Measurements from ENCODE around the gene MUC15.

MUC15 gene

GRCh38 chr11:26558190-26558589 lies 13.9 kb downstream of the MUC15 start:
- ATAC-seq: no peak
- no peak for TF ChIP-seq POU6F1 (CRISPR knock-in tag; IDR thresholded peaks at IDR 0.05; ENCODE audit: borderline replicate concordance, low read depth)
- no peak for TF ChIP-seq GLIS3 (CRISPR knock-in tag; IDR thresholded peaks at IDR 0.05)
- TF ChIP-seq OSR1 (CRISPR knock-in tag; IDR thresholded peaks at IDR 0.05): no peak
- no peak for TF ChIP-seq CREB5 (CRISPR knock-in tag; IDR thresholded peaks at IDR 0.05; ENCODE audit: low read depth)
- TF ChIP-seq CSRNP3 (CRISPR knock-in tag; IDR thresholded peaks at IDR 0.05): no peak
- TF ChIP-seq ZFP3 (CRISPR knock-in tag; IDR thresholded peaks at IDR 0.05): no peak
- no peak for TF ChIP-seq TSHZ2 (CRISPR knock-in tag; IDR thresholded peaks at IDR 0.05)
- TF ChIP-seq ARNTL (CRISPR knock-in tag; IDR thresholded peaks at IDR 0.05; ENCODE audit: borderline replicate concordance, low read depth): no peak
- no peak for TF ChIP-seq CSDC2 (CRISPR knock-in tag; IDR thresholded peaks at IDR 0.05)
- no peak for TF ChIP-seq PATZ1 (CRISPR knock-in tag; IDR thresholded peaks at IDR 0.05; ENCODE audit: borderline replicate concordance)
- TF ChIP-seq ZC3H10 (CRISPR knock-in tag; IDR thresholded peaks at IDR 0.05): no peak
- TF ChIP-seq ISL1 (CRISPR knock-in tag; IDR thresholded peaks at IDR 0.05): no peak
- no peak for TF ChIP-seq PPARA (CRISPR knock-in tag; IDR thresholded peaks at IDR 0.05; ENCODE audit: borderline replicate concordance)

- TF ChIP-seq RARB (CRISPR knock-in tag; IDR thresholded peaks at IDR 0.05) (no peak), ZNF70 (CRISPR knock-in tag; IDR thresholded peaks at IDR 0.05) (no peak), TCF4 (CRISPR knock-in tag; IDR thresholded peaks at IDR 0.05; ENCODE audit: borderline replicate concordance) (no peak), SNAI2 (CRISPR knock-in tag; IDR thresholded peaks at IDR 0.05) (no peak), ZFP3 (CRISPR knock-in tag; IDR thresholded peaks at IDR 0.05) (no peak), ZFP30 (CRISPR knock-in tag; IDR thresholded peaks at IDR 0.05) (no peak)
- ATAC-seq: no peak
Measured at GRCh38 chr11:26557666-26558065, 14.4 kb downstream of the MUC15 start.

- no peak for ATAC-seq
- TF ChIP-seq ZC3H10 (CRISPR knock-in tag; IDR thresholded peaks at IDR 0.05) (no peak), CSRNP3 (CRISPR knock-in tag; IDR thresholded peaks at IDR 0.05) (no peak), ZNF8 (CRISPR knock-in tag; IDR thresholded peaks at IDR 0.05) (no peak), PPARA (CRISPR knock-in tag; IDR thresholded peaks at IDR 0.05; ENCODE audit: borderline replicate concordance) (no peak), RARB (CRISPR knock-in tag; IDR thresholded peaks at IDR 0.05) (no peak), CREB5 (CRISPR knock-in tag; IDR thresholded peaks at IDR 0.05; ENCODE audit: low read depth) (no peak), SNAI2 (CRISPR knock-in tag; IDR thresholded peaks at IDR 0.05) (no peak), ZNF70 (CRISPR knock-in tag; IDR thresholded peaks at IDR 0.05) (no peak), CSDC2 (CRISPR knock-in tag; IDR thresholded peaks at IDR 0.05) (no peak), ZFP3 (CRISPR knock-in tag; IDR thresholded peaks at IDR 0.05) (no peak), PATZ1 (CRISPR knock-in tag; IDR thresholded peaks at IDR 0.05; ENCODE audit: borderline replicate concordance) (no peak), TOX (CRISPR knock-in tag; IDR thresholded peaks at IDR 0.05; ENCODE audit: borderline replicate concordance) (no peak), TCF4 (CRISPR knock-in tag; IDR thresholded peaks at IDR 0.05; ENCODE audit: borderline replicate concordance) (no peak), ARNTL (CRISPR knock-in tag; IDR thresholded peaks at IDR 0.05; ENCODE audit: borderline replicate concordance, low read depth) (no peak)
Measured at GRCh38 chr11:26556582-26556981, 15.5 kb downstream of the MUC15 start.

All from SK-N-SH treated with all-trans-retinoic acid at 6 μM for 48 hours (cell line).